Common myeloid progenitor, CD34-positive (primary cell): Measurements from ENCODE around the gene OR7C1.
"Not testable (repeated sequence)": the region's sequence is repeated elsewhere in the genome, so short reads cannot be mapped to it uniquely, and the experiment has no call there.

Experiments
- CTCF ChIA-PET: fragments of 350-600 bp; sonication (Branson Sonifier 250); formaldehyde crosslinking; loops from one replicate; lab custom pipeline; 2021; ENCODE audit warnings: antibody characterized with exemption; lab: Charles Lee
- POLR2A ChIA-PET: fragments of 350-600 bp; sonication (Branson Sonifier 250); formaldehyde crosslinking; loops from one replicate; lab custom pipeline; 2021; ENCODE audit warnings: antibody characterized with exemption; lab: Charles Lee
- DNase-seq, 3 donors: peaks; one replicate each; pipeline versions ENCODE4 v3.0.0 to v3.0.0-alpha.2; 2013
- H3K27ac ChIP-seq, 2 experiments: 1 replicate in 1 of 2; 2 replicates in 1 of 2; pipeline ENCODE4 v1.7.0; 2013; ENCODE audit warnings: inconsistent platforms in 2 of 2, low read length in 2 of 2, mild to moderate bottlenecking in 2 of 2, low read depth in 1 of 2, moderate library complexity in 1 of 2; ENCODE audit not compliant: severe bottlenecking in 2 of 2, insufficient read depth in 1 of 2, poor library complexity in 1 of 2
- H3K27me3 ChIP-seq, 5 experiments: replicated peaks in 2 of 5; 1 replicate in 3 of 5; 2 replicates in 2 of 5; pipeline versions ENCODE4 v1.6.1 to v1.7.0; 2013; ENCODE audit warnings: low read length in 4 of 5, mild to moderate bottlenecking in 2 of 5, moderate library complexity in 2 of 5, inconsistent platforms in 1 of 5; ENCODE audit not compliant: insufficient read depth in 5 of 5, control insufficient read depth in 4 of 5
- H3K36me3 ChIP-seq, 4 experiments: 1 replicate in 2 of 4; 2 replicates in 2 of 4; pipeline versions ENCODE4 v1.6.1 to v1.7.0; 2013; ENCODE audit warnings: low read length in 3 of 4, control low read depth in 1 of 4, mild to moderate bottlenecking in 1 of 4; ENCODE audit not compliant: control insufficient read depth in 4 of 4, insufficient read depth in 4 of 4
- H3K4me1 ChIP-seq, 4 experiments: 1 replicate in 3 of 4; 2 replicates in 1 of 4; pipeline versions ENCODE4 v1.6.1 to v1.7.1; 2013; ENCODE audit warnings: low read length in 3 of 4, mild to moderate bottlenecking in 3 of 4, control low read depth in 1 of 4, inconsistent platforms in 1 of 4, moderate library complexity in 1 of 4; ENCODE audit not compliant: control insufficient read depth in 4 of 4, insufficient read depth in 4 of 4; ENCODE audit errors: control extremely low read depth in 1 of 4
- H3K4me3 ChIP-seq, 7 experiments: 1 replicate in 4 of 7; 2 replicates in 3 of 7; pipeline versions ENCODE4 v1.5.1 to v1.7.0; 2013; ENCODE audit warnings: mild to moderate bottlenecking in 7 of 7, low read length in 6 of 7, moderate library complexity in 6 of 7, inconsistent platforms in 2 of 7, low read depth in 2 of 7, control low read depth in 1 of 7; ENCODE audit not compliant: insufficient read depth in 4 of 7, control insufficient read depth in 1 of 7; ENCODE audit errors: extremely low read depth in 1 of 7
- H3K9me3 ChIP-seq, 5 experiments: 1 replicate in 4 of 5; 2 replicates in 1 of 5; pipeline versions ENCODE4 v1.6.1 to v1.7.1; 2013; ENCODE audit warnings: low read length in 4 of 5, mild to moderate bottlenecking in 2 of 5, inconsistent platforms in 1 of 5, low read depth in 1 of 5, moderate library complexity in 1 of 5; ENCODE audit not compliant: control insufficient read depth in 4 of 5, insufficient read depth in 2 of 5; ENCODE audit errors: control extremely low read depth in 1 of 5
- WGBS: methylation state at CpG from one replicate; pipeline ENCODE4 v1.1.5; 2013; ENCODE audit not compliant: insufficient coverage; 5-methylcytosine and 5-hydroxymethylcytosine counted together

Gene OR7C1

DNA sequence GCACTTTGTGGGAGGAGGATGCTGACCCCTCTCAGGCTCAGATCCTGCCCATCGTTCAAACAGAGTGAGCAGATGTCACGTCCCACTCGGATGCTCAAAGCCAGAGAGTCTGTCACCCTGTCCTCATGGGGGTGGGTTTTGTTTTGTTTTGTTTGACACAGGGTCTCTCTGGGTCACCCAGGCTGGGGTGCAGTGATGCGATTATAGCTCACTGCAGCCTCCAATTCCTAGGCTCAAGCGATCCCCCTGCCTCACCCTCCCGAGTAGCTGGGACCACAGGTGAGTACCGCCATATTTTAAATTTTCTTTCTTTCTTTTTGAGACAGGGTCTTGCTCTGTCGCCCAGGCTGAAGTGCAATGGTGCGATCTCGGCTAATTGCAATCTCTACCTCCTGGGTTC is 60.6 kb downstream of the OR7C1 start:
- Histone ChIP-seq H3K4me3 (no peak overlapping the region), H3K36me3 (peaks cover 13 to 39% (median 24%) of the 10 kb centered on the region in 4 experiments), H3K9me3 (no peaks in the 10 kb centered on the region), H3K27me3 (no peaks in the 10 kb centered on the region), H3K4me1 (peaks cover 0 to 27% (median 20%) of the 10 kb centered on the region in 4 experiments), H3K27ac (no peak overlapping the region)
- no peak for DNase-seq
- POLR2A ChIA-PET: interaction anchor here (3.6 kb wide), 1 partner anchor 11 kb away, joined by 39 read pairs; no protein-coding TSS in a partner anchor
- WGBS: 92% methylated on average over 5 of the region's 10 CpGs
- CTCF ChIA-PET: interaction anchor here (1.5 to 4.9 kb wide), 2 partner anchors 8 to 11 kb away, joined by 4 to 32 read pairs; no protein-coding TSS in a partner anchor

GRCh38 chr19:14773722-14774121 is 61.3 kb downstream of the OR7C1 start:
- H3K4me3 ChIP-seq, H3K27ac ChIP-seq, H3K27me3 ChIP-seq, H3K9me3 ChIP-seq, CTCF ChIA-PET, DNase-seq: not testable (repeated sequence)
- peaks cover 0 to 21% (median 18%) of the 10 kb centered on the region in 4 experiments for H3K4me1 ChIP-seq
- peaks cover 15 to 45% (median 29%) of the 10 kb centered on the region in 4 experiments for H3K36me3 ChIP-seq
- WGBS: 100% methylated on average over 1 of the region's 9 CpGs
- POLR2A ChIA-PET: interaction anchor here (3.6 kb wide), 1 partner anchor 12 kb away, joined by 39 read pairs; no protein-coding TSS in a partner anchor

DNA sequence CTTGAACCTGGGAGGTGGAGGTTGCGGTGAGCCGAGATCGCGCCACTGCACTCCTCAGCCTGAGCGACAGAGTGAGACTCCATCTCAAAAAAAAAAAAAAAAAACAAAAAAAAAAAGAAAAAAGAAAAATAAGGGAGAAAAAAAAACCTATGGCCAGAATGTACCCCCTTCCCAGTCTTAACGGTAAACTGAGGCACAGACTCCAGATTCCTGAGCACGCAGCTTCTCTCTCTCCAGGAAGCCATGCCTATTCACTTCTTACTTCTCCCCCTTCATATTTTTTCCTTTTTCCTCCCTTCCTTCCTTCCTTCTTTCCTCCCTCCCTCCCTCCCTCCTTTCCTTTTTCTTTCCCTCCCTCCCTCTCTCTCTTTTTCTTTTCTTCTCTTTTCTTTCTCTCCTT is 62.0 kb downstream of the OR7C1 start:
- ChIA-PET POLR2A (no interaction called here), CTCF (no interaction called here)
- Histone ChIP-seq H3K4me3 (no peak overlapping the region), H3K36me3 (peaks cover 21 to 52% (median 34%) of the 10 kb centered on the region in 4 experiments), H3K4me1 (peaks cover 0 to 15% (median 12%) of the 10 kb centered on the region in 4 experiments), H3K27ac (no peak overlapping the region), H3K9me3 (no peaks in the 10 kb centered on the region), H3K27me3 (no peaks in the 10 kb centered on the region)
- WGBS: 100% methylated on average over 1 of the region's 7 CpGs
- no peak for DNase-seq

DNA sequence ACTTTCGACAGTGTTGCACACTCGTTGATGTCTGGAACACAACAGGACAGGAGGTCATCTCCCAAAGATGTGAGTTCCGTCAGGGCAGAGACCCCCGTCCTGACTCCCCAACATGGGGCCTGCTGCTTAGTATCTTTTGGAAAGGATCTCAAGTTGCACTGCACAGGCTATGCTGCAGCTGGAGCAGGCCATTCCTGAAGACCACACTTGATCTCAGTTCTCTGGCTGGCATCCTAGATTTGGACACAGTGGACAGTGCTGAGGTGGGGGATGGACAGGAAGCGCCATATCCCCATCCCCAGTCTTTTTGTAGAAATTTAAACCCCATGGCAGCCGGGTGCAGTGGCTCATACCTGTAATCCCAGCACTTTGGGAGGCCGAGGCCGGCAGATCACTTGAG is 62.5 kb downstream of the OR7C1 start:
- no peak for DNase-seq

GRCh38 chr19:14770944-14771839 is 63.8 kb downstream of the OR7C1 start:
- Histone ChIP-seq H3K4me1 (peaks cover 0 to 9% (median 6%) of the 10 kb centered on the region in 4 experiments), H3K27ac (no peak overlapping the region), H3K9me3 (no peaks in the 10 kb centered on the region), H3K27me3 (no peaks in the 10 kb centered on the region), H3K36me3 (peaks cover 25 to 69% (median 43%) of the 10 kb centered on the region in 4 experiments), H3K4me3 (no peak overlapping the region)
- CTCF ChIA-PET: interaction anchor here (1.2 kb wide), 1 partner anchor 16 kb away, joined by 5 read pairs; no protein-coding TSS in a partner anchor
- POLR2A ChIA-PET: no interaction called here
- 94% methylated on average over 9 of the region's 11 CpGs for WGBS
- no peak for DNase-seq

More for the DNA sequence above, 62.5 kb downstream of the OR7C1 start:
- no peaks in the 10 kb centered on the region for H3K27me3 ChIP-seq
- POLR2A ChIA-PET: no interaction called here
- WGBS: 98% methylated on average over 6 of the region's 8 CpGs
- H3K36me3 ChIP-seq: peaks cover 25 to 58% (median 38%) of the 10 kb centered on the region in 4 experiments
- CTCF ChIA-PET: no interaction called here
- no peak overlapping the region for H3K4me3 ChIP-seq
- no peaks in the 10 kb centered on the region for H3K9me3 ChIP-seq
- peaks cover 0 to 14% (median 11%) of the 10 kb centered on the region in 4 experiments for H3K4me1 ChIP-seq
- H3K27ac ChIP-seq: no peak overlapping the region

- H3K4me1 ChIP-seq: peaks cover 0 to 4% (median 1%) of the 10 kb centered on the region in 4 experiments
- H3K36me3 ChIP-seq: peaks cover 25 to 77% (median 44%) of the 10 kb centered on the region in 4 experiments
- H3K4me3 ChIP-seq: no peak overlapping the region
- no peaks in the 10 kb centered on the region for H3K27me3 ChIP-seq
- WGBS: 91% methylated on average over 4 of the region's 5 CpGs
- DNase-seq: no peak
- POLR2A ChIA-PET: interaction anchor here (1.5 kb wide), 1 partner anchor 15 kb away, joined by 4 read pairs; no protein-coding TSS in a partner anchor
- H3K27ac ChIP-seq: no peak overlapping the region
- CTCF ChIA-PET: no interaction called here
- no peaks in the 10 kb centered on the region for H3K9me3 ChIP-seq
Measured at GRCh38 chr19:14770136-14770535, 64.8 kb downstream of the OR7C1 start.

DNA sequence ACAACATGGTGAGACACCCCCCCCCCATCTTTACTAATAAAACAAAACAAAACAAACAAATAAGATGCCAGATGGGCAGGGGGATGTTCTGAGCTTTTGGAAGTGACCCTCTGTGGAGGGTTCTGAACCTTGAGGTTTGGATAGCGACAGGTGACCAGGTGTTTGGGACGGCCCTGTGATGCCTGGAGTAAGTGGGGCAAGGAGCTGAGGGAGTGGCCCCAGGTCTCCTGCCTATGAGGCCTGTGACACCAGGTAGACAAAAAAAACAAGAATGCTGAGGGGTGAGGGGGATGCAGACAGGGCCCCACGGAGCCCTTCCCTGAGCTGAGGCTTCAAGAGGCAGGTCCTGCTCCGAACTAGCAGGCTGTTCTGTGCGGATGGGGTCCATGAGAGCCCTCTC is 65.8 kb downstream of the OR7C1 start:
- WGBS: 90% methylated on average over 5 of the region's 5 CpGs
- ChIA-PET POLR2A (interaction anchor here (1.5 kb wide), 1 partner anchor 16 kb away, joined by 4 read pairs; no protein-coding TSS in a partner anchor), CTCF (no interaction called here)
- H3K4me3 ChIP-seq: no peak overlapping the region
- H3K27ac ChIP-seq: no peak overlapping the region
- H3K4me1 ChIP-seq: peaks cover 0 to under 1% (median 0%) of the 10 kb centered on the region in 4 experiments
- no peaks in the 10 kb centered on the region for H3K27me3 ChIP-seq
- DNase-seq: no peak
- H3K36me3 ChIP-seq: peaks cover 28 to 85% (median 50%) of the 10 kb centered on the region in 4 experiments
- H3K9me3 ChIP-seq: no peaks in the 10 kb centered on the region
